HG02571 (cell line): ENCODE data around the gene PRPSAP2.
"Not testable (repeated sequence)": the region's sequence is repeated elsewhere in the genome, so short reads cannot be mapped to it uniquely, and the experiment has no call there.

Experiments used
- ATAC-seq: cut with Tn5 transposase; IDR thresholded peaks from one replicate; pipeline ENCODE4 v1.9.1; 2021; ENCODE audit warnings: mild to moderate bottlenecking, moderate library complexity; ENCODE audit not compliant: unreplicated experiment

PRPSAP2 gene

GRCh38 chr17:18937981-18938691, 80.2 kb downstream of the PRPSAP2 start:
- no peak for ATAC-seq

- no peak for ATAC-seq
Observed at GRCh38 chr17:18938692-18939023, 80.7 kb downstream of the PRPSAP2 start.

- no peak for ATAC-seq
Observed at GRCh38 chr17:18944646-18945045, 86.7 kb downstream of the PRPSAP2 start.

GRCh38 chr17:18946536-18946935, 88.6 kb downstream of the PRPSAP2 start:
- no peak for ATAC-seq

GRCh38 chr17:18947866-18948265, 89.9 kb downstream of the PRPSAP2 start:
- no peak for ATAC-seq

GRCh38 chr17:18948476-18949006, 90.6 kb downstream of the PRPSAP2 start:
- no peak for ATAC-seq

GRCh38 chr17:18949566-18949965, 91.6 kb downstream of the PRPSAP2 start:
- no peak for ATAC-seq

- no peak for ATAC-seq
Observed at GRCh38 chr17:18950346-18950745, 92.4 kb downstream of the PRPSAP2 start.

- ATAC-seq = no peak
Observed at GRCh38 chr17:18950944-18951905, 93.3 kb downstream of the PRPSAP2 start.

- no peak for ATAC-seq
Observed at GRCh38 chr17:18951941-18952842, 94.3 kb downstream of the PRPSAP2 start, which contains the start of gene SLC5A10. Gene SLC5A10 (plus strand): TSS chr17:18952165. CDS start chr17:18952206, 41 bp downstream.

- ATAC-seq = no peak
Observed at GRCh38 chr17:18953231-18953728, 95.3 kb downstream of the PRPSAP2 start.

GRCh38 chr17:18954321-18954720, 96.4 kb downstream of the PRPSAP2 start:
- ATAC-seq = no peak

- ATAC-seq = no peak
Observed at GRCh38 chr17:18955009-18955408, 97.1 kb downstream of the PRPSAP2 start.

GRCh38 chr17:18956021-18956420, 98.1 kb downstream of the PRPSAP2 start:
- ATAC-seq = not testable (repeated sequence)

- ATAC-seq = no peak
Observed at GRCh38 chr17:18956581-18956980, 98.7 kb downstream of the PRPSAP2 start.

- ATAC-seq = no peak
Observed at GRCh38 chr17:18957831-18958230, 99.9 kb downstream of the PRPSAP2 start.

- ATAC-seq = no peak
Observed at GRCh38 chr17:18958611-18959010, 100.7 kb downstream of the PRPSAP2 start.

GRCh38 chr17:18959071-18959844, 101.3 kb downstream of the PRPSAP2 start:
- no peak for ATAC-seq

- no peak for ATAC-seq
Observed at GRCh38 chr17:18959845-18960240, 101.9 kb downstream of the PRPSAP2 start.

- ATAC-seq = no peak
Observed at GRCh38 chr17:18960241-18960665, 102.3 kb downstream of the PRPSAP2 start.
